ENCODE results near the gene TYW3.

DNA sequence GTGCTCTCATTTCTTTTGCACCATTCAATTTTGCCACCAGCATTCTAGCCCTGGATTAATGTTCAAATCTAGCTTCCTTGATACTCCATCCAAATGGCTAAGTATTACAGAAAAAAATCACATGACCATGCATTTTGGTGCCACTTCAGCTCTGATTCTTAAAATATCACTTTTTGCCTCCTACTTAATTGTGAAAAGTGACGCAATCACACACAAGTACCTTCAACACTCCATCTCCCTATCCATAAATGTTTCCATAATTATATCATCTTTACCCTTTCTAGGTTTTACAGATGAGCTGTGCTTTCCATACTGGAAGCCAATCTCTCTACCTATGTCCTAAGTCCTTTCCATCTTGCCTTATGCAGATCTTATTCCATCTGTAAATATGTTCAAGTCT lies 16.1 kb upstream of the TYW3 start:
- TF ChIP-seq POLR2A (IDR thresholded peaks at IDR 0.05; ENCODE audit: low read length) (no peak), GATA1 (IDR thresholded peaks at IDR 0.05; ENCODE audit: low read depth, low read length) (no peak)
